ENCODE measurements around the gene GRN.
"Not testable (repeated sequence)": the region's sequence is repeated elsewhere in the genome, so short reads cannot be mapped to it uniquely, and the experiment has no call there.

The GRN gene

DNA sequence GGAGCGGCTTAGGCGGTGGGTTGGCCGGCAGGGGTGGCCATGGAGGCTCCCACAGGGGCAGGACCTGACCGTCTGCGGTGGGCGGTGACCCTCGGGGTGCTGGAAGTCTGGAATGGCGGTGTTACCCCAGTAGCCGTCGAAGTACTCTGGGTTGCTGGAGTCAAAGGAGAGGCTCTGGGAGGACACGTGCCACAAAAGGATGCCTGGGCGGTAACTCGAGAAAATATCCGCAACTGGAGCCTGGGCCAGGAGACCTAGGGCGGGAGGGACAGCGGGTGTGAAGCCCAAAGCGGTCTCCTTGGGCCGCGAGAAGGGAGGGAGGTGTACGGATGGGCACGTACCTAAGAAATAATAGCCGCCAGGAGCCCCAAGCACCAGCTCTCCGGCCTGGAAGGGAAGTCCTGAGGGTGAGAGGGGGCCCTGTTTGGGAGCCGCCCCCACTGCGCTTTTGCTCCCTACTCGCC, 39.8 kb downstream of the GRN start:
- no peak for DNase-seq

DNA sequence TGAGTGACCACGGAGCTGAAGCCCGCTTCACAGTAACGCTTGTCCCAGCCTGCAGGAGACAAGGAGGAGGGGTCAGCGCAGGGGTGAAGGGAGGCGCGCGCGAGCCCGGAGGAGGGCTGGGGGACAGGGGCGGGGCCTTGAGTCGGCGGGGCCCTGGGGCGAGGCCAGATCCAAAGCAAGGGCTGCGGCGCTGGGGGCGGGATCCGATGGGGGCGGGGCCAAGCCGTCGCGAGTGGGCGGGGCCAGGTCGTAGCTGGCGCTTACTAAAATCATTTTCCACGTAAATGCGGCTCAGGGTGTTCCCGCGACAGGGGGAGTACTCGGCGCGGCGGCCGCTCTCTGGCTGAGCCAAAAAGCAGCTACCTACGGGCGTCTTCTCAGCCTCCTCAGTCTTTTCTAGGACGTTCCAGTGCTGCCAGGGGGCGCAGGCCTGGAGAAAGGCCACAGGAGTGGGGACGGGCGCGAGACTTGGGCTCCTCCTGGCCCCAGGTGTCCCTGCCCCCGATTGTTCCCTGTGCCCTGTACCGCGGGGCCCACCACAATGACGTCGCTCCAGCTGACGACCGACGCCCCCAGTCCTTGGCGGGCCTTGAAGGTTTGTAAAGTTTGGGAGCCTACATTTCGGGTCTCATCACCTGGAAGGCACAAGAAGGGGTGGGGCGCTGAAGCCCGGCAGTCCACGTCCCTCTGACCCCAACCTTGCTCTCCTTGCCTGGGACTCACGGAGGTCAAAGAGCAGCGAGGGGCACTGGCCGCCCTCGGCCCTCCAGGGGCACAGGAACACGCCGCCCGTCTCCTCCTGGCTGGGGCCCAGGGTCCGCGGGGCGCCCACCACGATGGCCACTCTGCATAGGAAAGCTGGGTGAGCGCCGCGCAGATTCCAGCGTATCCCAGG, 40.4 kb downstream of the GRN start:
- DNase-seq, result no peak

DNA sequence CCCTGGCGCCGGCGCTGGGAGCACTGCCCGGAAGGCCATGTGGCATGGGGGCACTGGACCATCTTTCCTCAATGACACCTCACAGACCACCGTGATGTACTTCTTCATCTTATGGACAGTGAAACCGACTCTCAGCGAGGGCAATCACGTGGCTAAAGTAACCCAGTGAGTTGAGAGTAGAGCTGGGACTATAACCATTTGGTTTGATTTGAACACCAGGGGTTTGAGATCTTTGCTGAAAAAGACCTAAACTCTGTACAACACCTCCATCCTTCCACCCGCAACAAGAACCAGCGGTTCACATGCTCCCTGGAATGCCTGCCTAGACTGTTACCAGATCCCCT, 41.1 kb downstream of the GRN start:
- no peak for DNase-seq

DNA sequence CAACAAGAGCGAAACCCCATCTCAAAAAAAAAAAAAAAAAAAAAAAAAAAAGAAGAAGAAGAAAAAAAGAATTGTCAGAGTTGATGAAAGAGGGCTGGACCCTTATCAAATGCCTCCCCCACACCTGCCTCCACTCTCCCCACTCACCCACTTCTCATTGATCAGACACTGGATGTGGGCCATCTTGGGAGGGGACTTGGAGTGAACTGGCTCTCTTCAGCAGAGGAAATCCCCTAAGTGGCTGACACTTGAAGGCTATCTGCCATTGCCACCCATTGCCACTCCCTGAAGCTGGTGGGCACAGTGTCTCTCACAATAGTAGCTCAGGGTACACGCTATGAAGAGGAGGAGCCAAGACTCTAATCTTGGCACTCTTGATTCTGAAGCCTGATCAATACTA, 42.7 kb downstream of the GRN start:
- DNase-seq, result no peak

DNA sequence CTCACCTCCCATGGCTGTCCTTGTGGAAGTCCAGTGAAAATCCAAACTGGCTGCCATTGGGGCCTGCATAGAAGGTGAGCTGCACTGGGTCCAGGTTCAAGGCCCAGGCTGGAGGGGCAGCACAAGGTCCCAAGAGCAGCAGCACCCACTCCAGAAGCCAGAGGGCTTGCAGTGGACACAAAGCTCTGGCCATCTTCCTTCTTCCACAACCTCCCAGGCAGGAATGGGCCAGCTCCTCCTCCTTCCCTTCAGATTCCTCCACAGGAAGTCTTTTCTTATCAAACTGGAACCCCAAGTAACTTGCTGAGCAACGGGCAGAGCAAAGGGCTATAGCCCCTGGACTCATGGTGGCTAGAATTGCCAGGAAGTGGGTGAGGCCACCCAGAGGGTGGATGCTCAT, 44.2 kb downstream of the GRN start, which contains the start of gene ITGA2B:
Gene ITGA2B (minus strand): TSS at position 369 of the 400 bp plus-strand sequence. CDS start 176 bp downstream, at position 193.
- DNase-seq, result no peak

DNA sequence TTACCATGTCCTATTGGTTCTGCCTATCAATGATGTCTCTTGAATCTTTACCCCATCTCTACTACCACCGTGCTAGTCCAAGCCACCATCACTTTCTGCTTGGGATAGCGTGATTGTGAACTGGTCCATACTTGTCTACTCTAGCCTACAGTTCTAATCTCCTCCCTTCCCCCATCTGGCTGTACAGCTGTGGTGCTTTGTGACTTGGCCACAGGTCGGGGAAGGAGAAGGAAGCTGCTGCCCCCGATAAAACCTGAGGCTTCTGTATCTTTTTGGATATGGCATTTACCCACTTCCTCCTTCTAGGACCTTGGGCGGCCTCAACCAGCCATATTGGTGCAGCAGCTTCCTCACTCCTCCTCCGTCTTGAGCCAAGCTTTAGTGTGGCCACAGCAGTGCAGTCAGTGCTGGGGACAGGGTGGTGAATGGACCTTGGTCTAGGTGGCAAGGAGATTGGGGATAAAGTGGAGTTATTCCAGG, 44.7 kb downstream of the GRN start:
- no peak for DNase-seq

DNA sequence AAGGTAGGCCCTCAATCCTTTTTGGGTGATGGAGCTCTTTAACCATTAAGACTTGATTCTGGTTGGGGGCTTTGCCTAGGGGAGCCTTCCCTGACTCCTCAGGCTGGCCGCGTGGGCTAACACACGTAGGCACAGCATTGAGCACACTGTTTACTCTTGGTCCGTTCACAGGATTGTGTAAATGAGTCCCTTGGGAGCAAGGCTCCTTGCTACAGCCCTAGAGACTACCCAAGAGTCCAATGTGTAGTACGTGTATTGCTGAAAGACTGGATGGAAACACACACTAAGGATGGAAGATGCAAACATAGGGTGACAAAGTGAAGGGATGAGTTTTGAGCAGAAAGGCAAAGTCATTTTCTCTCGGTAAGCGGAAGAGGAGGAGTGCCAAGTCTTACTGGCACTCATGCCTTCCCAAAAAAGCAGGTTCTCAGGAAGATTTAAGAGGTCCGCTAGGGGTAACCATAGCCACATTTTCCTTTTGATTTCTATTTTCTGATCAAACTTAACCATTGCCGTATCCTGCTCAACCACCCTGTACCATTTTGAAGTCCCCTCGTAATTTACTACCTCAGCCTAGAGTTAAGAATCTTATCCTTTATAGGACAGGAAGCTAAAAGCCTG, 45.3 kb downstream of the GRN start:
- DNase-seq, result no peak

DNA sequence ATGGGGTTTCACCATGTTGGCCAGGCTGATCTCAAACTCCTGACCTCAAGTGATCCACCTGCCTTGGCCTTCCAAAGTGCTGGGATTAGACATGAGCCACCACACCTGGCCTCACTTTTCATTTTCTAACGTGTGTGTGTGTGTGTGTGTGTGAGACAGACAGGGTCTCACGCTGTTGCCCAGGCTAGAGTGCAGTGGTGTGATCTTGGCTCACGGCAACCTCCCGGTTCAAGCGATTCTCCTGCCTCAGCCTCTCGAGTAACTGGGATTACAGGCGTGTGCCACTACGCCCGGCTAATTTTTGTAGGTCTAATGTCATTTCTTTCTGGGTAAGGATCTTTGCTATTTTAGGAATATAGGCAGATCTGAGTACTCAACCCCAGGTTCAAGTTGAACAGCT, 49.0 kb downstream of the GRN start:
- not testable (repeated sequence) for DNase-seq

DNA sequence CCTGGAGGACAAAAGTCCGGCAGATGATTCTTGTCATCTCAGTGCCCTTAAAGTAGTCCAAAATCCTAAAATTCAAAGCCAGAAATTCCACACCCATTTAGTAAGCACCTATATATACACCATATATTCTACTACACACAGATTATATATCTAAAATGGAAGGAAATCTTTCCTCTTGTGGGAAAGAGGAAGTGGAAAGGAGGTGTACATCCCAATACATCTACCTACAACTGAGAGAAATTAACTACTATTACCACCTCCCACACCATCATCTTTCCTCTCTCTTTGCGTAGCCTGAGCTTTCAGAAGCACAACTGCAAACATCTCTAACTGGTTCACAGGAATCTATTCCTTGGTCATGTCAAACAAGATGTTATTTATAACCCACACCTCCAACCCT, 49.7 kb downstream of the GRN start:
- DNase-seq, result no peak

DNA sequence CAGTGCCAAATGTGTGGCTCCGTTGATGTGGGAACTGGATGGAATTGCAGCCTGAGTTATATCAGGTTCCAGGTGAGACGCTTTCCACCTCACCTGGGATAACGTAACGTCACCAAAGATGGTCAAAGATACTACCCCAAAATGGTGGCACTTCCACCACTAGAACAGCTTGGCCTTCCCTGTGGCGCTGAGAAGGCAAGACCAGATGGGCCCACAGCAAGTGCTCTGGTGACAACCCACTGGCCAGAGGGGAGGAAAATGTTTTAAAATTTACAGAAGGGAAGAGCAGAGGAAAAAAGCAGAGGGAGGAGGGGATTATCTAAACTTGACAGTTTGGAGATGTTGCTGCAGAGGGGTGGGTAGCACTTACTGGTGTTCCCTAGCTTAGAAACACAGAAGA, 51.8 kb downstream of the GRN start:
- DNase-seq, result no peak

DNA sequence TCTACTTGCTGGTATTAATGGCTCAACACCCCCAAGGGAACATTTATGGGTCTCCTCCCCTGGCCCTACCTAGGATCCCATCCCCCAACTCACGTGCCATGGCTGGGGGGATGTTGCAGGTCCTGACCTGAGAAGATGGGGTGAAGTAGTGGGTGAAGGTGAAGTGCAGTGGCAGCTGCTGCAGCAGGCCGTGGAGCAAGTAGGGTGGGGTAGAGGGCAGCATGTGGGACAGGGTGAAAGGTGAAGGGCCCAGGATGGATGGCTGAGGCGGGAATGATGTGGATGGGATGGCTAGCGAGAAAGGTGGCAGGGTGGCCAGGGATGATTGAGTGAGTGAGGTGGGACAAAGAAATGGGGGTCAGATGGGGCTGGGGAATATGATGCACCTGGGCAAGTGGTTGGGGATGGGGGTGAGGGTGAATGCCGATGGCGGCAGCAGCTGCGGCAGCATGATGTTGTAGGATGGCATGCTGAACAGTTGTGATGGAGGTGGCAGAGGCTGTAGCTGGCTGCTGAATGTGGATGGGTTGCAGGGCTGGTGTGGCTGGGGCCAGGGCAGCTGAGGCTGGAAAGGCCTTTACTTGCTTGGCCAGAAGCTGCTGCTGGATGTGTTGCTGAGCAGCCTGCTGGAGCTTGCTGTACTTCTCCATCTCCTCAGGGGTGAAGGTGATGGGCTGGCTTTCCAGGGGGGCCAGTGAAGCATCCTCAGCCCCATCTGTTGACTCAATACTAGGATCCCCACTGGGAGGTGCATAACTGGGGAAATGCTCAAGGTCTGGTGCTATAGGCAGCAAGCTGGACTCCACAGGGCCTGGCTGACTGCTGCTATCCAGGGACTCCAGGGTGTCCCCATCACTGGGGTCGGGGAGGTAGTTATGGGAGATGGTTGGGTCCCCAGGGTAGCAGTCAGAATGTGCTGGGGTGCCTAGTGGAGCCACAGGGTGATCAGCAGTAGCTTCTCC, 52.7 kb downstream of the GRN start:
- no peak for DNase-seq

DNA sequence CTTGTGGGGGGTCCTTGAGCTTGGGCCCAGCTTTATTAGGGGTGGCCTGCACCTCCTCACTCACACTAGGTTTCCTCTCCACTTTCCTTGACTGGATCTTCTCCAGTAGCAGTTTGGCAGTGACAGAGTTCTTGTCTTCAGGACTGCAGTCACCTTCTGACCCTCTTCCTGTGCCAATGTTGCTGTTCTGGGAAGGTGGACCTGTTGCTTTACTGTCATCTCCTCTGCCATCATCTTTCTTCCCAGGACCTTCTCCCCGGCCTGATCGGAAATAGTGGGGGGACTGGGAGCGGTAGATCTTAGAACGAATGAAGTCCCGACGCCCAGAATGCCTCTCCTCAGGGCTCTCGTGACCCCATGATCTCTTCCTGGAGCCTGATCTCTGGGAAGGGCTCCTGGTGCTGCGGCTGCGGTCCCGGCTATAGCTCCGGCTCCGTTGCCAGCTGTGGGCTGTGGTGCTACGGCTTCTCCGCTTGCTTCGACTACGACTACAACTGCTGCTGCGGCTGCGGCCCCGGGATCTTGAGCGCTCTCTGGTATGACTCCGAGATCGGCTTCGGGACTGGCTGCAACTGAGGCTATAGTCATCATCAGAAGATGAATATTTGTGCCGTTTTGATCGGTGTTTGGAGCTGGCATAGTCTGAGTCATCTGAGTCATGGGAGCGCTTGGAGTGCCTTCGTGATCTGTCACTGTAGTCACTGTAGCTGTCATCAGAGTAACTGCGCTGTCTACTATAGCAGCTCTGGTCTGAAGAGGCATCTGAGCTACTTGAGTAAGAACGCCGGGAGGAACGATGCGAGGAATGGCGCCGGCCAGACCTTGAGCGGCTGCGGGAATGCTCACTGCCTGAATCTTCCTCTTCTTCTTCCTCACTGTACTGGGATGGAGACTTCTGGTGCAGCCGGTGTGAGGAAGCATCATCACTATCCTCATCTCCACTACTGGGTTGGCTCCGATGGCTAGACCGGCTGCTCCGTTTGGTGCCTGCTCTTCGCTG, 53.9 kb downstream of the GRN start:
- no peak for DNase-seq

DNA sequence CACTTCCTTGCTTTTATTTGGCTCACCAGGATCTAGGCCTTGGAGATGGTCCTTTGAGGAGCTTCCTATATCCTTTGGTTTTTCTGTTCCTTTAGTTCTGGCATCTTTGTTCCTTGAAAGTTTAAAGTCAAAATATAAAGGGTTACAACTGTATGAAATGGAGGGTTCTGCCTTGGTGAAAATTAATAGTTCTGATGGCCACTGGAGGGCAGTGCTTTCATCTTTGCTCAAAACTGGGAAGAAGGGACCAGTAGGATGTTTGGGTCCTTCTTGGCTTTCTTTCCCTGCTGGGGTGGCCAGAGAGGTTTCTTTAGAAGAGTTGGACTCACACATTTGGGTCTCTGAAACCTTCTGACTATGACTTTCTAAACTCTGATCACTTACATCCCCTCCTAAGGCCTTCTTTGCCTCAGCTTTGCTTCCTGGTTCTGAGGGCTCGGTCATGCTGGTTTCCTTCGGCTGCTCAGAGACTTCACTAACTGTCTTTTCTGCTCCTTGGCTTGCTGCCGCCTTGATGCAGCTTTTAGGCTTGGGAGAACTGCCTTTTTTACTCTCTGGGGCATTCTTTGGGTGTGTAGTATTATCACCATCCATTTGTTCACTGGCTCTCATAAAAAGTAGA, 55.2 kb downstream of the GRN start:
- DNase-seq, result no peak
